Occipital lobe (tissue), 2 donors: ENCODE results near the gene OR10A3. TPM values are rescaled to one million over a fixed set of nuclear protein-coding genes. Genes with fewer than 3 reads are reported as not detected.

ENCODE experiments used
- DNase-seq: peaks from one replicate; lab custom pipeline; 2025; lab: John Stamatoyannopoulos, UW
- total RNA-seq: library from RNA; depleted of rRNA; stranded (reverse); fragments of >200 nt; gene quantifications from one replicate; pipeline ENCODE4 v1.2.3, GENCODE V29; 2014

Gene OR10A3
- total RNA-seq, 1 donor from 2014 or later = not detected

DNA sequence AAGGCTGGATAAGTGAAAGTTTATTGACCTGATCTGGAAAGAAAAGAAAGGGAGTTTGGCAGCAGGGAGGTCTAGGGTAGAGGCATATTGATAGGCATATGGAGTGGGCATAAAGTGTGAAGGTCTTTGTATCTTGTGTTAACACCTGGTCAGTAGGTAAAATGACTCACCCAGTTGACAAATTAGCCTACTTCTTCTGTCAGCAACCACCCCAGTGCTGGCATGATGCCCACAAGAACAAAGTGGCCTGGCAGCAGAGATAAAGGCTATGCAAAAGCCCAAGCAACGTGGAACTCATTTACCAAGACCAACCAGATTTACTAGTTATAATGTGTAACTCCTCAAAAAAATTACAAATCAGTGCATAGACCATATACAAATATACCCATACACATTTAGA is 4.9 kb downstream of the OR10A3 start:
- no peak for DNase-seq

DNA sequence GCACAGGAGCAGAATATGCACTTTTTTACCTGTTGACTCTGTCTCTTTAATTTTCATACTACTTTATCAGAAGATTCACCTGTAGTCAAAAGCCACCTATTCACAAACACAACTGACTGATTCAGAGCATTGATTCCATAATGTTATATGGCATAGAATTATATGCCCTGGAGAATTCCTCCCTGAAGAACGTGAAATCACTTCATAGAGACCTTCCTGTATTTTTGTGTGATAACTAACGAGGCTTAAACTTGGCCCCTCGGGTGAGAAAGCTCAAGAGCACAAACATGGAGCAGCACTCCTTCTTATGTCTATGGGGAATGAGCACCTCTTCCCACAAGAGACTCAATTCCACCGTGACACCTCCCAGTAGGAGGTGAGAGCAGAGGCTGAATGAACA is 10.3 kb downstream of the OR10A3 start, which contains the start of gene OR10A6:
OR10A6 (minus strand) TSS at position 101 of the 400 bp plus-strand sequence. CDS start 2,606 bp downstream, outside the sequence.
- DNase-seq = no peak

DNA sequence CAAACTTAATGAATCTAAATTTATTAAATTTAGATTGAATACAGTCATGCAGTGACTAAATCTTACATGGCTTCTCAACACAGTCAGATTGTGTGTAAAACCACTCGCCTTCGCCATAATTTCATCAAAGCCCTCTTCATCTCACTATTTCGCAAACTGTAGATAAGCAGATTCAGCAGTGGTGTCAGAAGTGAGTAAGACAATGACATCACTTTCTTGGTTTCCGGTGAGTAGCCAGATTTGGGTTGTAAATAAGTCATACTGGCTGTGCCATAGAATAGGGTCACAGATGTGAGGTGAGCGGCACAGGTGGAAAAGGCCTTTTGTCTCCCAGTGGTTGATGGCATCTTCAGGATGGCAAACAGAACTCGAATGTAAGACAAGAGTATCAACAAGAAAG is 13.9 kb downstream of the OR10A3 start:
- no peak for DNase-seq

DNA sequence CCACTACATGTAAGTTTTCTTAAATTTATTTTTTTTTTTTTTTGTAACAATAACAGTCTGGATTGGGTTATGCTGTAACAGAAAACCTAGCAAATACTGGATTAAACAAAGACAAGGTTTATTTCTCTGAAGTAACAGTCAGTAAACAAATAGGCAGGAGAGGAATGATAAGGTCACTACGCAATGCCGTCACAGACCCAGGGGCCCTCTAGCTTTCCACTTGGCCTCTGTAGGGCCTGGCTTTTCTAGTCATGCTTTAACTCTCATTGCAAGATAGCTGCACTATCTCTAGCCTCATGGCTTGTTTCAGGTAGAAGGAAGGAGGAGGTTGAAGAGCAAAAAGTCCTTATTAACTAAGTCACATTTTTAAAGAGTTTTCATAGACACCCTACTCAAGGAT is 17.0 kb downstream of the OR10A3 start:
- DNase-seq = no peak

DNA sequence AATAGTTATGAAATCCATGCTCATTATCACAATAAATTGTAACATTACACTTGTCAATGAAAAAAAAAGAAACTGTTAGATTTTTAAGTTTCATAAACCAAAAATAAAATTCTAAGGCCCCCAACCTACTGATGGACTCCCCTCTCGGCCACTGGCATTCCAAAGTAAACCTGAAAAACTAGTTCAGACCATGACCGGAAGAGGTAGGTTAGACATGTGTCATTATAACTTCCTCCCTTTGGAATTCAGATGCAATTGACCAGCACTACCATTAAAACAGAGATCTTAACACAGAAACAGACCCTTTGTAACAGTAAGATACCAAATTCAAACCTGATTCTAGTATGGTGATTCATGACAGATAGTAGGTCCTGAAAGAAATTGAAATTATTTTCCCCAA is 23.4 kb downstream of the OR10A3 start:
- no peak for DNase-seq

DNA sequence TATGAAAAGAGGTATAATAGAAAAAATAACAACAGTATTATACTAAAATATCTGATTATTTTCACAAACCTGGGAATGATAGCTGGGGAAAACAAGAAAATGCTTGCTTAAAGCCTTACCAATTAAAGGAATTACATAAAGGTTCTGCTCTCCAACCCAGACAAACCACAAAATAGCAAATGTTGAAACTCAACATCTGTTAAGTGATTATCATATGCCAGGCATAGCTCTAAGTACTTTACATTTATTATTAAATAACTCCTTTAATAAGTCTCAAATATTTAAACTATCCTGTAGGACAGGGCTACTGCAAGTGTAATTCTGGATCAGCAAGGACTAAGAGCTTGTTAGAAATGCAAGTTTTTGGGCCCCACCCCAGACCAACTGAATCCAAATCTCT is 30.5 kb downstream of the OR10A3 start:
- DNase-seq = no peak

DNA sequence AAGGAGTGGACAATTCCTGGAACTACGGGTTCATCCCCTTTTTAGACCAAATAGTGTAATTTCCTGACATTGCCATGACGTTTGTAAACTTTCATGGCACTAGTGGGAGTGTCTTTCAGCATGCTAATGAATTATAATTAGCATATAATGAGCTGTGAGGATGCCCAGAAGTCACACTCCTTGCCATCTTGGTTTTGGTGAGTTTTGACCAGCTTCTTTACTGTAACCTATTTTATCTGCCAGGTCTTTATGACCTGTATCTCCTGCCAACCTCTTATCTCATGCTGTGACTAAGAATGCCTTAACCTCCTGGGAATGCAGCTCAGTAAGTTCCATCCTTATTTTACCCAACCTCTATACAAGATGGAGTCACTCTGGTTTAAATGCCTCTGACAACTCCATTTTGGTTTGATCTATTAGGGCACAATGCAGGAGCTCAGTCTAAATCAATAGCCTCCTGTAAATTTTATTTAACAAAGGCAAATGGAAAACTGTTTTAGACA is 31.2 kb downstream of the OR10A3 start:
- no peak for DNase-seq

DNA sequence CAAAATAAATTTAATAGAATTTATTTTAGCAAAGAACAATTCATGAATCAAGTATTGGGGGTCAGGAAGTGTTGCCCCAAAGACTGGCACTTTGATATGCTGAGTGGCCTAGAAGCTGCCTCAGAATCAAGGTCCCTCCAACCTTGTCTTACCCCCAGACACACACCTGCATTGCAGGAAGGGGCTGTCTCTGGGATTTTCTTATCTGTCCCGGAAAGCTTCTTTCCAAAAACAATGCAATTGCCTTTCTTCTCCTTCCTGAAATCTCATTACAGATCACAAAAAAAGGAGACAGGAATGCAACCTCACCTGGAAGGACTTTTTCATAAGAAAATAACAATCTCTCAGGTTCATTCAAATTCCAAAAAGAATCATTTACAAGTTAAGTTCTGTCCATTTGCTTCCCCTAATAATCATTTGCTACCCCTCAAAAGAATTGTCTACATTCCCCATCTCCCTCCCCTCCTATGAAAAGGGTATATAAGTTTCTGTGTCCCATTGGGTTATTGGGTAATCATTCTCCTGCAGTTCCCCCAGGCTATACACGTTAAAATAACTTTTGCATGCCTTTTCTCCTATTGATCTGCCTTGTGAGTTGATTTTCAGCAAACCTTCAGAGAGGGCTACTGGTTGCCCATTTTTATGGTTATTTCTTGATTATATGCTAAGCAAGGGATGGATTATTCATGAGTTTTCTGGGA is 31.8 kb downstream of the OR10A3 start:
- DNase-seq = no peak

DNA sequence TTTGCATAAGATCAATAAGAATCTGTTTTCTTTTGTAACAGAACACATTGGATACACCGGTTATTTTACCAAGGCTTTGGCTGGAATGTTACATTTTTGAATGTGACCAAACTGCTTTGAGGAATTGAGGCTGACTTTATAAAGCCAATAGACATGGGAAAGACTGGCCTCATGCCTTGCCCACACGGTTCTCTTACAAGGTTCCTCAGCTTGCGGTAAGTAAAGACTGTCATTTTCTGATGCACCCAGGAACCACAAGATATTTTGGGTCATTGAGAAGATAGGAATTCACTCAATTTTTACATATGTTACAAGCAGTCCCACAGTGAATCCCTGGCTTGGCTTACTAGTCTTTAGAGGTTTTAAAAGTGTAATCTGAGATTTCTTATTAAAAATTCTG is 34.4 kb downstream of the OR10A3 start:
- DNase-seq = no peak

DNA sequence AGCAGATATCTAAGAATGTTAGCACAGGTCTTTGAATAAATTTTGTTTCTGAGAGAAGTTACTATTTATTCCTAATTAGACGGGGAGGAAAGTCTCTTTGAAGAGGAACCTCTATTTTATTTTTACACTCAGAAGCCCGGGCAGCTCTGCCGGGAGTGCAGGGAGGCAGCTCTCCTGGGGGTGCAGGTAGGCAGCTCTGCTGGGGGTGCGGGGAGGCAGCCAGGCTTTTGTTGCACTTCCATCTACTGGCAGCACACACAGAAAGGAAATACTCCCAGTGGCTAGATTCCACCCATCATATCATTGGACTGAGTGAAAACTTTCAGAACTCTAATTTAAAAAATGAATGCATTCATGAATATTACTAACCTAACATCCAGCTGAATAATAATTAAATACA is 35.0 kb downstream of the OR10A3 start:
- no peak for DNase-seq

DNA sequence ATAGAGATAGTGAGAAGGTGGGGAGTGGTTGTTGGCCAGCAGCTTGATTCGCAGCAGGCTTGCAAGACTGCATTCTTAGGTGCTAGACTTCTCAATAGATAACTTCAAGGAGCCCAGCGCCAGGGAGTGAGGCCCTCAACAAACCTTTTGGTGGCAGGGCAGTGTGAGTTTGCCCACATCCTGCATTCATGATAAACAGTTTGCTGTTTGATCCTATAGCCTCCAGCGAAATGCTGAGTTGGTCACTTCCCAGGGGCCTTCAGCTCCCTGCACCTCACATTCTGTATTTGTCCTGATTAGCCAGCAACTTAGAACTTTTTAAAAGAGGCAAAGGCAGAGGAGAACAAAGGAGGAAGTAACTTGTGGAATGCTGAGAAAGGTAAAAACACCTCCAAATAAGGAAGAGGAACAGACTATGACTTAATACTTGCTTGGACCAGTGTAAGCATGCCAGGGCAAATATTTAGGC is 35.5 kb downstream of the OR10A3 start:
- no peak for DNase-seq

DNA sequence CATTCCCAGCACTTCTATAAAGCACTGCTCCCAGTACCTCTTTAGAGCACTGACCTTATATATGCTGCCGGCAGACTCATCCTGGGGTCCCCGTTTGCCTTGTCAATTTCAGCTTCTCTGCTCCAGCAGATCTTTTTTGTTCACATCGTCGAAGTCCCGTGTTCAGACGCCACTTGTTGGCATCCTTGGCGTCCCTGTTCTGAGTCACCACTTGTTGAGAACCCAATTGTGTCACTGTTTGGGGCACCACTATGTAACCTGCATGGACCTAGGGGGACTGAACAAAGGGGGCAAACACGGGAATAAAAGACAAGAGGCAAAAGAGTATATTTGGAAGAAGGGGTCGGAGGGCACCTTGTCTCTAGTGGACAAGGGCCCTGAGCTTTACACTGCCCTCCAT is 36.0 kb downstream of the OR10A3 start:
- no peak for DNase-seq

DNA sequence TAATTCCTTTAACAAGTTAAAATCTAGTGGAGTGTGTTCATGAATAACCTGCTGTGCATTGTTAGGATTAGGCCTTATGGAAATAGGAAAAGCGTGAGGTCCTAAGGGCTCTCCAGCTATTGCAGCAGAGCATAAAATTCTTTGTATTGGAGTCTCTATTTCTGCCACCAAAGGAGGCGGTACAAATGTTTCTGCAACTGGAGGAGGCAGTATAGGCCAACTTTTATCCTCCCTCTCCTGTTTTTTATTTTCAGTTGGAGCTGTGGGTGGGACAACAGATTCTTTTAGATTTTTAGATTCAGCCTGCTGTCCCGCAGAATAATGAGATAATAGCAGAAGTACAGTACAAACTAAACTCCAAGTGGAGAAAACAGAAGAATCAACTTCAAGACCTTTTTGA is 36.6 kb downstream of the OR10A3 start:
- no peak for DNase-seq

DNA sequence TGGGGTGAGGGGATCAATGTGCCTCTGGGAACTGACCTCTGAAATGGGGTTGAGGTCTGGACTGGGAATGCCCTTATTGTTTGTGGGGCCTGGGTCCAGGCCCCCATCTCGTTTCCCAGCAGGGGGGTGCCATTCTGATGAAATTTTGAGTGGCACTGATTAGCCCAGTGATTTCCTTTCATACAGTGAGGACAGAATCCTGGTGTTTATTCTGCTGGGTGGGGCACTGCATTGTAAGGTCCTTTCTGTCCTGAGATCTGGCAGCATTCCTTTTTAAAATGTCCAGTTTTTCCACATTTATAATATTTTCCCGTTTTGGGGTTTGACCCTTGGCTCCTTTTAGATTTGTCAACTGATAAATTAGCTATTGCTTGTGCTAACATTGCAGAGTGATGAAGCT is 37.6 kb downstream of the OR10A3 start:
- no peak for DNase-seq

DNA sequence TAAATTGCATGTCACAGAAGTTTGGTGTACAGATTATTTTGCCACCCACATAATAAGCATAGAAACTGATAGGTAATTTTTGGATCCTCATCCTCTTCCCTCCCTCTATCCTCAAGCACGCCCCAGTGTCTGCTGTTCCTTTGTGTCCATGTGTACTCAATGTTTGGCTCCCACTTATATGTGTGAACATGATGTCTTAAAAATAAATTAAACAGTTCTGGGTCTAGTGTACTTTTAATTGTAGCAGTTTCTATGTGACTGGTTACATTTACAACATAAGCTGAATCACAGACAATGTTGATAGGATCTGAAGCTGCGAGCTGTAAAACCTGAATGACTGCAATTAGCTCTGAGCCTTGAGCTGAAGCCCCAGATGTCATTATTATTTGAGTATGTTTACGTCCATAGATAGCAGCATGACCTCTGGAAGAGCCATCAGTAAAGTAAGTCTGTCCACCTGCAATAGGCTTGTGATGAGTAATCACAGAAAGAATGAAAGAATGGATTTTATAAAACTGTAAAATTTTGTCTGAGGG is 40.1 kb downstream of the OR10A3 start:
- DNase-seq = no peak

DNA sequence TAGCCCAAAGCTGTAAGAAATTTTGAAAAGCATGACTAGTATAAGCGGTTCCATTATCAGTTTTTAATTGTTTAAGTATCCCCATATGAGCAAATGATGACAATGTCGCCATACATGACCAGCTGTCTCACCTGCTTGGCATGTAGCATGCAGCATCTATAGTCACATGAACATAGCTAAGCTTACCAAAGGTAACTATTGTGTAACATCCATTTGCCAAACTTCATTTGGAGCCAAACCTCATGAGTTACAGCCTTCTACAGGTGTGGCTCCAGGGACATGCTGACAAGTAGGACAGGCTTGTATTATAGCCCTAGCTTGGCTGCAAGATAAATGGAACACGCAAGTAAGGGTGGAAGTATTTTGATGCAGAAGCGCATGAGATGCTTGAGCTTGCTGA is 40.8 kb downstream of the OR10A3 start:
- DNase-seq = no peak

DNA sequence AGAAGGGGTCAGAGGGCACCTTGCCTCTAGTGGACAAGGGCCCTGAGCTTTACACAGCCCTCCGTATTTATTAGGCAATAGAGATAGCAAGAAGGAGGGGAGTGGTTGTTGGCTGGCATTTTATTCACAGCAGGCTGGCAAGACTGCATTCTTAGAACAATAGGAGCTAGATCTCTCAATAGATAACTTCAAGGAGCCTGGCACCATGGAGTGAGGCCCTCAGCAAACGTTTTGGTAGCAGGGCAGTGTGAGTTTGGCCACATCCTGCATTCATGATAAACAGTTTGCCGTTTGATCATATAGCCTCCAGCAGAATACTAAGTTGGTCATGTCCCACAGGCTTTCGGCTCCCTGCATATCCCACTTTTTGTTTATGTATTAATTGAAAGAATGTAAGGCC is 42.1 kb downstream of the OR10A3 start:
- no peak for DNase-seq

DNA sequence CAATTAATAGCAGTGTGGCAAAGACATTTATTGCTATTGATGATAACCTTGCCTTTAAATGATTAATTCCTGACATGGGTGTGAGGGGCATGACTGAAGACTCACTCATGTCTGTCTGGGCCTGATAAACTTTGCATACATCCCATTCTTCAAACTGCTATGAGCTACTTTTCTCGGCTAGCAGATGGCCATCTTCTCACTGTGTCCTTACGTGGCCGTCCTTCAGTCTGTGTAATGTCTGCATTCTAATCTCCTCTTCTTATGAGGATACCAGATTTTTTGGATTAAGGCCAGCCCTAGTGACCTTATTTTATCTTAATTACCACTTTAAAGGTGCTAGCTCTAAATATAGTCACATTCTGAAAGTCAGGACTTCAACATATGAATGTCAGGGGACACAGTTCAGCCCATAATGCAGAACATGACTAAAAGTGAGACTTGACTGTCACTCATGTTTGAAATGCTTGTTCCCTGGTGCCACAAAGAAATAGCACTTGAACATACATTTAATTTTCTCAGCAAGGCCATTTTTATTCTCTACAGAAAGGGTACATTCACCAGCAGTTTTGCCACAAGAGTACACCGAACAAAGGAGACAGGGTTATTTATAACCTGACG is 42.7 kb downstream of the OR10A3 start:
- no peak for DNase-seq

DNA sequence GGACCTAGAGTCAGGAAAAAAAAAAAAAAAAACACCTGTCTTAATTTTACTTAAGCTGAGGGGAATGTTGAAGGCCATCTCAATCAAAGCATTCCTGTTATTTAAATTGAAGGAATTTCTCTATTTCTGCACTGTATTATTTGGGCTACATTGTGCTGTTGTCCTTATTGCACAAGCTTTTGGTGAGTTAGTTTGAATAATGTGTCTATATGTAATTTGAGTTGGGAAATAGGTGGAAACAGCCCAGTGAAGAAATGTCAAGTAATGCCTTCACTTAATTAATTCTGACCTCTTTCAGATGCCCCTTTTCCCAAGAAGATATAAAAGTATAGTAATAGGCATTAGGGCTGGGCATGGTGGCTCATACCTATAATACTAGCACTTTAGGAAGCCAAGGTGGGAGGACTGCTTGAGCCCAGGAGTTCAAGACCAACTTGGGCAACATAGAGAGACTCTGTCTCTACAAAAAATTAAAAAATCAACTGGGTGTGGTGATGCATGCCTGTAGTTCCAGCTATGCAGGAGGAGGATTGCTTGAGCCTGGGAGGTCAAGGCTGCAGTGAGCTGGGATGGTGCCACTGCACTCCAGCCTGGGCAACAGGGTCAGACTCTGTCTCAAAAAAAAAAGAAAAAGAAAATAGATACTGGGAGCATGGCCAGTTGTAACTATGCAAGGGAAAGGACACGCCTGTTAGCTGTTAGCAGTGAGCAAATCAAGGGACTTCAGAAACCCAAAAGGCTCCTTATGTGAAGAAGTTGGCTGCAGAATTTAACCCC is 45.3 kb downstream of the OR10A3 start:
- DNase-seq = no peak

DNA sequence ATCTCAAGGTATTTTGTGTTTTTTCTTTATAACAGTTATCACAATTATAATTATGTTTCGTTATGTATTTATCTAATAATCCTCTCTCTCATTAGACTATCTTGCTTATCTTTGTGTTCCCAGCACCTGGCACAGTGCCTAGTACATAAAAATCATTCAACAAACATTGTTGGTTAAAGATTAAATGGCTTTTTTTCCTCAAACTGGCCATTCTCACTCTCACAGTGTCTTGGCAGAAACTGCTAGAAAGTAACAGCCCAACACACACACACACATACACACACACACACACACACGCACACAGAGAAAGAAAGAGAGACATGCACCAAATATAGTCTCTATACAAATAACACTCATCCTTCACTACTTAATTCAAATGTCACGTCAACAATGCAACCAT is 47.3 kb downstream of the OR10A3 start:
- DNase-seq = no peak

DNA sequence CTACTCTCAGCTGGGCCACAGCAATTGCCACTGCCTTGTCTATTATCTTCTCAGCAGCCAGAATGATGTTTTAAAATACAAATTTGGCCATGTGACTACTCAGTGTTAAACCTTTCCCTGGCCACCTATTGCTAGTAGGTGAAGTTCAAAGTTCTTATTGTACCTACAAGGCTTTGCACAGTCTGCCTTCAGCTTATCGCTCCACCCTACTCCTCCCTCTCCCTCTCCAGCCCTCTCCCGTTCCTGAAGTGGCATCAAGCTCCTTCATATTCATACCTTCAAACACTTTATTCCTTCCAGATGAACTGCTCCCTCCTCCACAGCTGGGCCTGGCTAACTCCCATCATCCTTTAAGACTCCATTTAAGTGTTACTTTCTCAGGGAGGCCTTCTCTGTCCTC is 47.7 kb downstream of the OR10A3 start:
- no peak for DNase-seq

DNA sequence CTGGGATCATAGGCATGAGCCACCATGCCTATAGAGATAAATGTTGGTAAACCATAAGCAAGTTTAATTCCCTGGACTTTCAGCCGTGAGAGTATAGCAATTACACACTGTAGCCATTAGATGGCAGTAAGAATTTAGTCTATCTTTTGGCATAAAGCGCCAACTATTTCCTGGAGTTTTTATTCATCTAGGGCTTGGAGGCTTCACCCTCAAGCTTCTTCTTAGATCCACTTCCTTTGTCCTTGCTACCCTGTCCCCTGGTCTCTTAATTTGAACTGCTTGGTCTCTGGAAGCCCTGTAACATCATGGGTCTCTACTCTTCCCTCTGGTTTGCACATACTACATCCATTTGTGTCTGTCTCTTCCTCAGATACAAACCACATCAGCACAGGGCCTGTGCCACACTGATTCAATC is 48.7 kb downstream of the OR10A3 start:
- DNase-seq = no peak
